ENCODE measurements around the gene GRIP2.

GRCh38 chr3:14570864-14571263 is 30.7 kb upstream of the GRIP2 start:
- TF ChIP-seq SUZ12 (IDR thresholded peaks at IDR 0.05), result no peak
- no peak for TF ChIP-seq FOXA1 (IDR thresholded peaks at IDR 0.05)
- no peak for TF ChIP-seq SP1 (IDR thresholded peaks at IDR 0.05)
- TF ChIP-seq FOXK2 (IDR thresholded peaks at IDR 0.05), result no peak
- TF ChIP-seq NFRKB (IDR thresholded peaks at IDR 0.05), result no peak
- TF ChIP-seq L3MBTL2 (conservative IDR thresholded peaks at IDR 0.05), result no peak
- TF ChIP-seq HDGF (IDR thresholded peaks at IDR 0.05; ENCODE audit: borderline replicate concordance), result no peak
- no peak for TF ChIP-seq FOXM1 (IDR thresholded peaks at IDR 0.05; ENCODE audit: borderline replicate concordance)
- TF ChIP-seq CTBP1 (IDR thresholded peaks at IDR 0.05; ENCODE audit: borderline replicate concordance), result no peak
